NB4 (cell line): ENCODE data around the gene MPPED1.

Experiments used
- POLR2A ChIP-seq: IDR thresholded peaks from 2 replicates; pipeline ENCODE4 v1.6.1; 2011; ENCODE audit warnings: mild to moderate bottlenecking; ENCODE audit not compliant: insufficient read length; ENCODE audit errors: extremely low read depth
- TF ChIP-seq, protein P1 (sequence below): IDR thresholded peaks from one replicate; pipeline ENCODE4 v1.5.1; 2012; ENCODE audit warnings: low read depth, low read length

DNA sequence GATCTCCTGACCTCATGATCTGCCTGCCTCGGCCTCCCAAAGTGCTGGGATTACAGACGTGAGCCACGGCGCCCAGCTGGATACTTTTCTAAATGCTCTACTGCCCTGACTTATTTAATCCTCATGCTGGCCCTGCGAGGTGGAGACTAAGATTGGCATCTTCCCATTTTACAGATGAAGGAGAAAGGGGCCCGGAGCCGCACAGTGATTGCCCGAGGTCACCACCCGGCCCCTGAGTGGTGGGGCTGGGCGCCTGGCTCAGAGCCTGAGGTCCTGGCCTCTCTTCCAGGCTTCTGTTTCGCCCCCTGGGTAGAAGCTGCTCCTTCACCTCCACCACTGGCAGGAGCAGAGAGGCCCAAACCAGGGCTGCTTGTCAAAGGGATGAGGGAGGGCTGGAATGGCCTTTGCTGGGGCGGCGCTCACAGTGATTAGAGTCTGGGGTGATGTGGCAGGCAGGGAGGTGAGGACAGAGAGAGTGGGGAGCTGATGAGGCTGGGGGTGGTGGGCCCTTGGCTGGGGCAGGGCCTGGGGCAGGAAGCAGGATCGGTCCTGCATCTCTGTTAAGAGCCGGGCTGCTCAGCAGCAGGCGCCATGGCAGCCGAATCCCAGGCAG is 15.4 kb upstream of the MPPED1 start:
- TF ChIP-seq, protein P1, sequence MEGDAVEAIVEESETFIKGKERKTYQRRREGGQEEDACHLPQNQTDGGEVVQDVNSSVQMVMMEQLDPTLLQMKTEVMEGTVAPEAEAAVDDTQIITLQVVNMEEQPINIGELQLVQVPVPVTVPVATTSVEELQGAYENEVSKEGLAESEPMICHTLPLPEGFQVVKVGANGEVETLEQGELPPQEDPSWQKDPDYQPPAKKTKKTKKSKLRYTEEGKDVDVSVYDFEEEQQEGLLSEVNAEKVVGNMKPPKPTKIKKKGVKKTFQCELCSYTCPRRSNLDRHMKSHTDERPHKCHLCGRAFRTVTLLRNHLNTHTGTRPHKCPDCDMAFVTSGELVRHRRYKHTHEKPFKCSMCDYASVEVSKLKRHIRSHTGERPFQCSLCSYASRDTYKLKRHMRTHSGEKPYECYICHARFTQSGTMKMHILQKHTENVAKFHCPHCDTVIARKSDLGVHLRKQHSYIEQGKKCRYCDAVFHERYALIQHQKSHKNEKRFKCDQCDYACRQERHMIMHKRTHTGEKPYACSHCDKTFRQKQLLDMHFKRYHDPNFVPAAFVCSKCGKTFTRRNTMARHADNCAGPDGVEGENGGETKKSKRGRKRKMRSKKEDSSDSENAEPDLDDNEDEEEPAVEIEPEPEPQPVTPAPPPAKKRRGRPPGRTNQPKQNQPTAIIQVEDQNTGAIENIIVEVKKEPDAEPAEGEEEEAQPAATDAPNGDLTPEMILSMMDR, result no peak
- no peak for TF ChIP-seq POLR2A
